ENCODE measurements around the gene MESP1. TPM values are rescaled to one million over a fixed set of nuclear protein-coding genes. Genes with fewer than 3 reads are reported as not detected.

Gene MESP1
- total and polyA plus RNA-seq, 2 of the 8 experiments (the other 6 are each of a cell fraction or from before 2014, with no cell fraction given) = 0.15 to 0.23 TPM

DNA sequence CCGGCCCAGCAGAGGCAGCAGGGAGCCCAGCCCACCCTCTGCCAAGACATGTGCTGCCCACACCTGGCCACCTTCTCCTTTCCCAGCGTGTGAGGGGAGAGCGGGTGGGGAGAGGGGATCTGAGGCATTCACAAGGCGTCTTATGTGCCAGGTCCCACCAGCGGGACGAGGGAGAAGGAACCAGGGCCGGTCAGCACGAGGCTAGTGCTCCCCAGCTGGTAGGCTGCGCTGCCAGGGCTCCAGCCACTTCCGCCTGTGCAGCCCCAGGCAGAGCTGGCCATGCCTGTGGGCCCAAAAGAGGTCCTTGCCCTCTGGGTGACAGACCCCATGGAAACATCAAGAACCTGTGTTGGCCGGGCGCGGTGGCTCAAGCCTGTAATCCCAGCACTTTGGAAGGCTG is 5.9 kb downstream of the MESP1 start (continued):
- TF ChIP-seq, protein P1, sequence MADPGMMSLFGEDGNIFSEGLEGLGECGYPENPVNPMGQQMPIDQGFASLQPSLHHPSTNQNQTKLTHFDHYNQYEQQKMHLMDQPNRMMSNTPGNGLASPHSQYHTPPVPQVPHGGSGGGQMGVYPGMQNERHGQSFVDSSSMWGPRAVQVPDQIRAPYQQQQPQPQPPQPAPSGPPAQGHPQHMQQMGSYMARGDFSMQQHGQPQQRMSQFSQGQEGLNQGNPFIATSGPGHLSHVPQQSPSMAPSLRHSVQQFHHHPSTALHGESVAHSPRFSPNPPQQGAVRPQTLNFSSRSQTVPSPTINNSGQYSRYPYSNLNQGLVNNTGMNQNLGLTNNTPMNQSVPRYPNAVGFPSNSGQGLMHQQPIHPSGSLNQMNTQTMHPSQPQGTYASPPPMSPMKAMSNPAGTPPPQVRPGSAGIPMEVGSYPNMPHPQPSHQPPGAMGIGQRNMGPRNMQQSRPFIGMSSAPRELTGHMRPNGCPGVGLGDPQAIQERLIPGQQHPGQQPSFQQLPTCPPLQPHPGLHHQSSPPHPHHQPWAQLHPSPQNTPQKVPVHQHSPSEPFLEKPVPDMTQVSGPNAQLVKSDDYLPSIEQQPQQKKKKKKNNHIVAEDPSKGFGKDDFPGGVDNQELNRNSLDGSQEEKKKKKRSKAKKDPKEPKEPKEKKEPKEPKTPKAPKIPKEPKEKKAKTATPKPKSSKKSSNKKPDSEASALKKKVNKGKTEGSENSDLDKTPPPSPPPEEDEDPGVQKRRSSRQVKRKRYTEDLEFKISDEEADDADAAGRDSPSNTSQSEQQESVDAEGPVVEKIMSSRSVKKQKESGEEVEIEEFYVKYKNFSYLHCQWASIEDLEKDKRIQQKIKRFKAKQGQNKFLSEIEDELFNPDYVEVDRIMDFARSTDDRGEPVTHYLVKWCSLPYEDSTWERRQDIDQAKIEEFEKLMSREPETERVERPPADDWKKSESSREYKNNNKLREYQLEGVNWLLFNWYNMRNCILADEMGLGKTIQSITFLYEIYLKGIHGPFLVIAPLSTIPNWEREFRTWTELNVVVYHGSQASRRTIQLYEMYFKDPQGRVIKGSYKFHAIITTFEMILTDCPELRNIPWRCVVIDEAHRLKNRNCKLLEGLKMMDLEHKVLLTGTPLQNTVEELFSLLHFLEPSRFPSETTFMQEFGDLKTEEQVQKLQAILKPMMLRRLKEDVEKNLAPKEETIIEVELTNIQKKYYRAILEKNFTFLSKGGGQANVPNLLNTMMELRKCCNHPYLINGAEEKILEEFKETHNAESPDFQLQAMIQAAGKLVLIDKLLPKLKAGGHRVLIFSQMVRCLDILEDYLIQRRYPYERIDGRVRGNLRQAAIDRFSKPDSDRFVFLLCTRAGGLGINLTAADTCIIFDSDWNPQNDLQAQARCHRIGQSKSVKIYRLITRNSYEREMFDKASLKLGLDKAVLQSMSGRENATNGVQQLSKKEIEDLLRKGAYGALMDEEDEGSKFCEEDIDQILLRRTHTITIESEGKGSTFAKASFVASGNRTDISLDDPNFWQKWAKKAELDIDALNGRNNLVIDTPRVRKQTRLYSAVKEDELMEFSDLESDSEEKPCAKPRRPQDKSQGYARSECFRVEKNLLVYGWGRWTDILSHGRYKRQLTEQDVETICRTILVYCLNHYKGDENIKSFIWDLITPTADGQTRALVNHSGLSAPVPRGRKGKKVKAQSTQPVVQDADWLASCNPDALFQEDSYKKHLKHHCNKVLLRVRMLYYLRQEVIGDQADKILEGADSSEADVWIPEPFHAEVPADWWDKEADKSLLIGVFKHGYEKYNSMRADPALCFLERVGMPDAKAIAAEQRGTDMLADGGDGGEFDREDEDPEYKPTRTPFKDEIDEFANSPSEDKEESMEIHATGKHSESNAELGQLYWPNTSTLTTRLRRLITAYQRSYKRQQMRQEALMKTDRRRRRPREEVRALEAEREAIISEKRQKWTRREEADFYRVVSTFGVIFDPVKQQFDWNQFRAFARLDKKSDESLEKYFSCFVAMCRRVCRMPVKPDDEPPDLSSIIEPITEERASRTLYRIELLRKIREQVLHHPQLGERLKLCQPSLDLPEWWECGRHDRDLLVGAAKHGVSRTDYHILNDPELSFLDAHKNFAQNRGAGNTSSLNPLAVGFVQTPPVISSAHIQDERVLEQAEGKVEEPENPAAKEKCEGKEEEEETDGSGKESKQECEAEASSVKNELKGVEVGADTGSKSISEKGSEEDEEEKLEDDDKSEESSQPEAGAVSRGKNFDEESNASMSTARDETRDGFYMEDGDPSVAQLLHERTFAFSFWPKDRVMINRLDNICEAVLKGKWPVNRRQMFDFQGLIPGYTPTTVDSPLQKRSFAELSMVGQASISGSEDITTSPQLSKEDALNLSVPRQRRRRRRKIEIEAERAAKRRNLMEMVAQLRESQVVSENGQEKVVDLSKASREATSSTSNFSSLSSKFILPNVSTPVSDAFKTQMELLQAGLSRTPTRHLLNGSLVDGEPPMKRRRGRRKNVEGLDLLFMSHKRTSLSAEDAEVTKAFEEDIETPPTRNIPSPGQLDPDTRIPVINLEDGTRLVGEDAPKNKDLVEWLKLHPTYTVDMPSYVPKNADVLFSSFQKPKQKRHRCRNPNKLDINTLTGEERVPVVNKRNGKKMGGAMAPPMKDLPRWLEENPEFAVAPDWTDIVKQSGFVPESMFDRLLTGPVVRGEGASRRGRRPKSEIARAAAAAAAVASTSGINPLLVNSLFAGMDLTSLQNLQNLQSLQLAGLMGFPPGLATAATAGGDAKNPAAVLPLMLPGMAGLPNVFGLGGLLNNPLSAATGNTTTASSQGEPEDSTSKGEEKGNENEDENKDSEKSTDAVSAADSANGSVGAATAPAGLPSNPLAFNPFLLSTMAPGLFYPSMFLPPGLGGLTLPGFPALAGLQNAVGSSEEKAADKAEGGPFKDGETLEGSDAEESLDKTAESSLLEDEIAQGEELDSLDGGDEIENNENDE (IDR thresholded peaks at IDR 0.05; ENCODE audit: insufficient replicate concordance, low read length) = no peak
- TF ChIP-seq JUND (IDR thresholded peaks at IDR 0.05; ENCODE audit: low read length) = no peak
- TF ChIP-seq RXRA (IDR thresholded peaks at IDR 0.05; ENCODE audit: insufficient read depth, low read depth, low read length) = no peak
- TF ChIP-seq SIRT6 (IDR thresholded peaks at IDR 0.05; ENCODE audit: low read length) = no peak
- no peak for TF ChIP-seq TBP (IDR thresholded peaks at IDR 0.05; ENCODE audit: low read depth, low read length)
- TF ChIP-seq BRCA1 (IDR thresholded peaks at IDR 0.05; ENCODE audit: low read depth, low read length) = no peak
- TF ChIP-seq RBBP5 (IDR thresholded peaks at IDR 0.05; ENCODE audit: borderline replicate concordance, low read depth, low read length) = no peak
